NCI-H748 (cell line): ENCODE data around the gene COX10.

ENCODE experiments used
- DNase-seq: peaks from one replicate; lab custom pipeline; 2025; ENCODE audit not compliant: unreplicated experiment; lab: John Stamatoyannopoulos, UW

Gene COX10

DNA sequence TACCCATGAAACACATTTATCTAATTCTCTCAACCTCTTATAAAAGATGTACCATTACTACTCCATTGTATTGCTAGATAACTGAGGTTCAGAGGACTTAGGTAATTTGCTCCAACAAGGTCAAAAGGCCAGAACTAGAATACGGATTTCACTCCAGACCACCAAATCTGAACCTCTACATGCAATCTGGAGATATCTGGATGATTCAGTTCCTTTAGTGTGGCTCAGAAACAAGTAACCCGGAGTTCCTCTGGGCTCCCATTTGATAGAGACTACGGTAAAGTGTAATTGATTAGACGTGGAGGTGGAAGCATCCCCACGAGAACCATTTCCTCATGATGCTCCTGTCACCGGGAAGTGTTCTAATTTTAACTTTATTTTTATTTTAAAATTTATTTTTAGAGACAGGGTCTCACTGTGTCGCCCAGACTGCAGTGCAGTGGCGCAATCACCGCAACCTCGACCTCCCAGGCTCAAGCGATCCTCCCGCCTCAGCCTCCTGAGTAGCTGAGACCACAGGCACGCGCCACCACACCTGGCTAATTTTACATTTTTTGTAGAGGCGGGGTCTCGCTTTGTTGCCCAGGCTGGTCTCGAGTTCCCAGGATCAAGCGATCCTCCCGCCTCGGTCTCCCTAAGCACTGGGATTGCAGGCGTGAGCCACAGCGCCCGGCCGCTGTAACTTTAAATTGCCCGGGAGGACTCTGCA is 608 bp upstream of the COX10 start:
- peak; percentile 28 for DNase-seq

GRCh38 chr17:14070344-14070984 is 1.2 kb downstream of the COX10 start:
- DNase-seq: no peak

DNA sequence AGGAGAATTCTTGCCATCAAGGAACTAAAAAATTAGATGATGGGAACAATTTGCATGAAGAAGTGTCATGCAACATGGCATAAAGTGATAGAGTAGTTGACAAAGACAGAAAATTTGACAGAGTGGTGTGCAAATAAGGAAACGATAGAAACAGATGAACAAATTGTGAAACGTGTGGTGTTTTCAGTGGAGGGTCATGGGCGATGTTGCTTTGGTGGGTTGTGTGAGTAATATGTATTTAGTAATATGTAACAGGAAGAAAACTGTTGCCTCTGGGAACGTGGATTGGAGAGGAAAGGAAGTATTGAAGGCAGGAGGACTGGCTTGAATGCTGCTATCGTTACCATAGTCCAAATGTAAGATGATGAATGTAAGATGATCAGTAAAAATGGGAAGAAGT is 3.6 kb downstream of the COX10 start:
- no peak for DNase-seq

DNA sequence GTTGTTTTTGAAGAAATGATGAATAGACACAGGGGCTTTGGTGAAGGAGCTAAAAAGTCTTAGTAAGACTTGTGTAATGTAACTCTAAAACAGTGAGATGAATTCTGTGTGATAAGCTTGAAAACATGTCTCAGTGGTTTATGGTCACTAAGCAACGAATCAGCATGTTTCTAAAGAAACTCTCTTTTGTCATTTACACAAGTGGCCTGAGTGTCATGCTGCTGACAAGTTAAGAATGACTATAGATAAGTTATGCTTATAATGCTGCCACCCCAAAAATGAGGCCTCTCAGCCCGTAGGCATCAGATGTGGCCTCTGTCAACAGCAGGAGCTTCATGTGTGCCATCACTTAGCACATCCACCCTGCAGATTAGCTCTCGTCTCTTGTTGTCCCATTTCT is 8.7 kb downstream of the COX10 start:
- no peak for DNase-seq

GRCh38 chr17:14080847-14081251 is 11.5 kb downstream of the COX10 start:
- no peak for DNase-seq

DNA sequence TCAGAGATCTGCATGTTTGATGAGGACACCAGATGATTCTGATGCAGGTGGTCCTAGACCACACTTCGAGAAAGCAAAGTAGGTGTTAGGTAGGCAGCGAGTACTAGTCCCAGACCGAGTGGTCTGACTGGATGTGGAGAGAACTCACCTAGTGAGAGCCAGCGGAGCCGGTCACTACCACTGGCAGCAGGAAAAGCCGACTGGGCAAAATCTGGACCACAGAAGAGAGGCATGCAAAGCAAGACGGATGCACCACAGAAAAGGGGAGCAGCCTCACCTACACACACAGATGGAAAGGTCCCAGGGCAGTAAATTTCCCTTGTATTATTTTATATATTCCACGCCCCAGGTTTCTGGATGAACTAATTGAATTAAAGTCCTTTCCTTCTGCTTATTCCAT is 13.5 kb downstream of the COX10 start:
- no peak for DNase-seq

DNA sequence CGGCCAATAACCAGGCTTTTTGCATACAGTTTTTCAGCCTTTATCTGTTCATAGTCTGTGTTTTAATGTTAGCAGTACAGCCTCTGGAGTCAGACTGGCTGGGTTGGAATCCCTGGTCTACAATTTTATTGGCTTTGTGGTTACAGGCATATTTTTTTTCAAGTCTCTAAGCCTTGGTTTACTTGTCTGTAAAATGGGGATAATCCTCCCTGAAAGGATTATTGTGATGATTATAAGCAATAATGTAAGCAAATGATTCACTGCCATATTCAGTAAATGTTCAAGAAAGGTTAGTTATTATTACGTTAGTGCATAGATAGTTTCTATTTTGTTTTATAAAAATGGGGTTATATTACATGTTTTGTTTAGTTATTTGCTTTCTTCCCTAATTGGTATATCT is 15.7 kb downstream of the COX10 start:
- DNase-seq: no peak

- DNase-seq: no peak
These were observed 16.9 kb downstream of the COX10 start for GRCh38 chr17:14086189-14086588.

DNA sequence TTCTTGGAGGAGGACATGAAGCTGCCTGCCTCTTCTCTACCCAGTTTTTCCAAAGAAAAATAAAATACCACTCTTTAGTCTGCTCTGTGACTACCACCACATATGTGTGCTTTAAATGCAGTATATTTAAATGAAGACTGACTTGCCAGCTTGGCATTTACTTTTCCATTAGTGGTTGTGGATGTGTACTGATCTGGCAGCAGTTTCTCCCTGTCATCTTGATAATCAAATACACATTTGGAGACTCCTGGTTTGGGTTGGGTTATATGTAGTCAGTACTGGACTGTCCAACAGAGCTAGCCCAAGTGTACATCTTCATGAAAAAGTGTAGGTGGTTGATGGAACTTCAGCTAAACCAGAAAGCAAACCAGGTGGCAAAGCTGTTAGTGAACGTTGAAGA is 19.9 kb downstream of the COX10 start:
- no peak for DNase-seq

- no peak for DNase-seq
These were observed 22.1 kb downstream of the COX10 start for GRCh38 chr17:14091367-14091766.

DNA sequence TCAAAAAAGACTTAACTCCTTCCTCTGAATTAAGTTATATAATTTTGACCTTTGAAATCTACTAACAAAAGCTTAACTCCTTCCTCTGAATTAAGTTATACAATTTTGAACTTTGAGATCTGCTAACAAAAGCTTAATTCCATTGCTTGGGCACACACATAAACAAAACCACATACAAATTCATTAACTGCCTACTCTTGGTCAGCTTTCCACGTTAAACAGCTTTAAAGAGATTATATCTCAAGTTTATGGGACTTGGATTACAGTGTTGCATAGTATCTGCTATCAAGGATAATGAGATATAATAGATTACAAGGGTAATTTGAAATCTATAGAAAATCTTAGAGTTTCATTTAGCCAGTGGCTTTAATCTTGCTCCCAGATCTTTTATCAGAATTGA is 23.5 kb downstream of the COX10 start:
- no peak for DNase-seq

DNA sequence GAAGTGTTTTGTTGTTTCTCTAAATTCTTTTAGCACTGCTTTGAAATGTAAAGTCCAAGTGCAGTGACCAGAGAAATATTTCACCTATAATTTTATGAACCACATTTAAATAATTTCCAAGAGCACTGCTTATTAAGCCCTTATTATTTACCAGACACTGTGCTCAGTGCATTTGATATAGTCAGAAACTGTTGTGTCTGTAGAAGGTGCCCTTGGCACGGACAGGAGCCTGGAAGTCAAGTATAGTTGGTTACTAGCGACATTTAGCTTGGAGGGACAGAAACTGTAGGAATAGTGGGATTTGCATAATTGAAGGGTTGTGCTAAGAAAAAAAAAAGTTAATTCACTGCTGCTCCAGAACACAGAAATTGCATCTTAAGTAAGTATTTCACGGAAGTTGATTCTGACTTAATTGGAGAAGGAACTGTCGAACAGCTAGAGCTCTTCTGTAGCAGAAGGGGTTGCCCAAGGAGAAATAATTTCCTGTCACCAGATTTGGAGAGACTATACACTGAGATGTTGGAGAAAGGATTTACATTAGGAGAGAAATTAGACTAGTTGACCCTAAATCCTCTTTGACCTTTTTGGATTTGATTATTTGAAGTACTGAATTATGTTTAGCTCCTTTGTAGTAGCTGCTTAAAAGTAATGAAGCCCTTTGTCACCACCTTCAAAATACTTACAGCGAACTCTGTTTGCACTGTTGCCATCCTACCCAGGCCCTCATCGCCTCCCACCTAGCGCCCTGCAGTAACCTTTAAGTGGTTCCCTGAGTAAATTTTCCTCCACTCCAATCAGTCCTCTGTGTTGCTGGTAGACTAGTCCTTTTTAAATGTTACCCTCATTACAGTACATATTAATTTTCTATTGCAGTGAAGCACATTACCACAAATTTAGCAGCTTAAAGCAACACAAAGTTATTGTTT is 25.6 kb downstream of the COX10 start:
- no peak for DNase-seq

DNA sequence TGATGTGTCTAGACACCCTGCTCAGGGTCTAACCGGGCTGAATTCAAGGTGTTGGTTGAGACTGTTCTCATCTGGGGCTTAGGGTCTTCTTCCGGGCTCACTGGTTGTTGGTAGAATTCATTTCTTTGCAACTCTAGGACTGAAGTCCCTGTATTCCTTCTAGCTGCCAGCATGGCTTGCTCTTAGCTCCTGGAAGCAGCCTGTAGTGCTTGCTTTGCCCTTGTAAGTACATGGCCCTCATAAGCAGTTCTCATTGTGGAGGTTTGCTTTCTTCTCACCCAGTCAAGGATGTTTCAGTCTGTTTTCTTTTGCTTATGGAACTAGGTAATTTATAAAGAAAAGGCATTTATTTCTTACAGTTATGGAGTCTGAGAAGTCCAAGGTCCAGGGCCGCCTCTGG is 26.3 kb downstream of the COX10 start:
- DNase-seq: no peak

- DNase-seq: no peak
These were observed 28.9 kb downstream of the COX10 start for GRCh38 chr17:14098246-14098645.

DNA sequence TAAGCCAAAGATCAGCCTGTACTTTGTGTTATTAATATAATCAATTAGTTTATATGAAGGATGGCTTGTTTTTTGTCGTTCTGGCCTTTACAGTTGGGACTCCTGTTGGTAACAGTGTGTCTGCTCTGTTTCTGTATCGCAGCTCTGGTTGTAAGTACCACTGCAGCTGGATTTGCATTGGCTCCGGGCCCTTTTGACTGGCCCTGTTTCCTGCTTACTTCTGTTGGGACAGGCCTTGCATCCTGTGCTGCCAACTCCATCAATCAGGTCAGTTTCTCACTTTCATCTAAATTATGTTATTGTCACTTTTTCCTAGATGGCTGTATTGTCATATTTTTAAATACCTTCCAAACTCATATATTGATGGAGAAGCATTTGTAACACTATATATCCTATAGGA is 32.7 kb downstream of the COX10 start:
- no peak for DNase-seq

DNA sequence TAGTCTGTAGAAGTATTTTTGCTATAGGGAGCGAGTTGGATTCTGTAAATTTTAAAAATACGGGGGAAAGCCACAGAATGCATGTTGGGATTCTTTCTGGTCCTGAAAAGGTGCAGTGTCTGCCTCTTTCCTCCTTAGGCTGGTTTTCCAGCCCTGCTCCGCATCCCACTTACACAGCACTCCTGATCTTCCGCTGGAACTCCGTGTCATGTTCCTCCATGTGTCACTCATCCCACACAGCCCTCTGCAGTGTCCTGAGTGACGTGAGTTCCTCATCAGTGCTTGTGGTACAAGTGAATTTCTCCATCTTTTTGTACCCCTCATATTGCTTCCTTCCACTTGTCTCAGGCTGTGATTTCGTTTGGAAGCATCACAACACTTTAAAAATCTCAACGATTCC is 34.5 kb downstream of the COX10 start:
- no peak for DNase-seq

DNA sequence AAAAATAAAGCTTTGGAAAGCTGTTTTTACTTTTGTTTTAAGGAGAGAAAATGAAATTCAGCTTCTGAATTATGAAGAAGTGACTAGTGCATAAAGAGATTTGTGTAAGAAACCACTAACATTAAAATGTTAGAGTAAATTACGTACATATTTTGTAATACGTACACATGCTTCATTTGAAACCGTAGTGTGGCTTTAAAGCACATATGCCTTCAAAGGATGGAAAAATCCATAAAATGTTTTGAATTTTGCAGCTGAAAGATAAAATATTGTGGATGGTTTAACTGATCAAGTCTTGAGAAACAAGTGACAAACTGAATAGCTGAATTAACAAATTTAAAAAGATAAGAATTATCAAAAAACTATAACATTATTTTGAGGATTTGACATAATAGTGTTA is 35.4 kb downstream of the COX10 start:
- DNase-seq: no peak

DNA sequence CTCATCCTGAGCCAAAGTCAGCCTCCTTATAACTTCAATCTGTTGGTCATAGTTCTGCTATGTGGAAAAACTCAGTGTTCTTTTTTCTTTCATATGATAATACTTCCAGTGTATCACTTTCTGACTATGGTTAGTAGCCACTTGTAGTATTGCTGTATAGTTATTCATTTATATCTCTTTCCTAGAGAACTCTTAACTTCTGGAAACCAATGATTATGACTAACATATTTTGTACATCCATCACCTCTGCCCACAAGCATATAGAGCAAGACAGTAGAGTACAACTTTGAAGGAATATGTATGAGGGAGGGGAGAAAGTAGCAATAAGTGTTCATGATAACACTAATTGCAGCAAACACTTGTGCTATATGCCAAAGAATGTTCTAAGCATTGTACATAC is 38.6 kb downstream of the COX10 start:
- DNase-seq: no peak

GRCh38 chr17:14112407-14112806 is 43.1 kb downstream of the COX10 start:
- DNase-seq: no peak

DNA sequence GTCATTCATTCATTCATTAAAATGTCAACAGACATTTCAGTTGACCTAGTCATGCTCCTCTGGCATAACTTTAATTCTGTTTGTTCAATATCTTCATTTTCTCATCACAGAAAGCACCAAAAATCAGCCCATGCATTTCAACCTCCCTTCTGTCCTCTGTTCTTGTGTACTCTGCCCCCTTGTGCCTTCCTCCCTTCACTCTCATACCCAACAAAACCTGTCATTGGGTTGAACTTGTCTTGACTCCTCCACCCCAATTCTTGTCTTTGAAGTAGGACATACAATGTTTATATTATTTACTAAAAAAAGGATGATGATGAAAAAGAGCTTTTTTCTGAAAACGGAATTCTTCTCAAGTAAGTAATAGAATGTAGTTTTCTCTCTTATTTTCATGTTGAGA is 43.8 kb downstream of the COX10 start:
- no peak for DNase-seq

GRCh38 chr17:14116263-14117024 is 47.1 kb downstream of the COX10 start:
- no peak for DNase-seq
